GM19043 (cell line): ENCODE results near the gene HDAC7.

Source experiments
- ATAC-seq: cut with Tn5 transposase; IDR thresholded peaks from one replicate; pipeline ENCODE4 v1.9.1; 2021; ENCODE audit warnings: low read depth; ENCODE audit not compliant: unreplicated experiment

Gene HDAC7

DNA sequence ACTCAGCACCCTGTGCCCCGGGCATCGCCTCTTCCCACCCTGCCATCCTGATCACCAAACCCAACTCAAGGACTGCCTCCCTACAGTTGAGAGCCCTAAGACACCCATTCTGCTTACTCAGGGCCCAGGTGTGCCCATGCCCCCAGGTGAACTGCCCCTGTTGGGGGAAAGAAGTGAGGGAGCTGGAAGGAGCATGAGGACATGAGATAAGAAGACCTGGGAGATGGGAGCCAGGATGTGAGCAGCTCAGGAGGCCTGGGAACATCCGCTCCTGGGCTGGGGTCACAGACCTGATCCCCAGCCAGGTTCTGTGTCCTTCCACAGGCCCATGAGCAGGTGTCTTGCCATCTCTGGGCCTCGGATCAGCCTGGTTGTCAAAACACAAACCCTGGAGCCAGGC is 67.6 kb downstream of the HDAC7 start:
- no peak for ATAC-seq

DNA sequence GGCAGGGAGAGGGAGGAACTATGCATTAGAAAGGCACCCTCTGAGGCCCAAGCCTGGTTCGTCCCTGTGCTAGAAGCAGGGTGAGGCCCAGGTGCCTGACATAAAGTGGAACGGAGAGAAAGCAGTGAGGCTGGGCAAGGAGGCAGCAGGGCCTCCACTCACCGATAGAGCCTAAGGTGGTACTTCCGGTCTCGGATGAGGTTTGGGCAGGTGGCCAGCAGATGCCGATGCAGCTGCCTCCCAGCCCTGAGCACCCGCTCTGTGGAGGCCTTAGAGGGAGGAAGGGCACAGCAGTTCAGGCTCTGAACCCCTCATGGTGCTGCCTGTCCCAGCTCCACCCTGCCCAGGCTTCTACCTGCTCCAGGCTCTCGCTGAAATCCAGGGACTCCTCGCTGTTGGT is 68.1 kb downstream of the HDAC7 start:
- ATAC-seq = no peak

DNA sequence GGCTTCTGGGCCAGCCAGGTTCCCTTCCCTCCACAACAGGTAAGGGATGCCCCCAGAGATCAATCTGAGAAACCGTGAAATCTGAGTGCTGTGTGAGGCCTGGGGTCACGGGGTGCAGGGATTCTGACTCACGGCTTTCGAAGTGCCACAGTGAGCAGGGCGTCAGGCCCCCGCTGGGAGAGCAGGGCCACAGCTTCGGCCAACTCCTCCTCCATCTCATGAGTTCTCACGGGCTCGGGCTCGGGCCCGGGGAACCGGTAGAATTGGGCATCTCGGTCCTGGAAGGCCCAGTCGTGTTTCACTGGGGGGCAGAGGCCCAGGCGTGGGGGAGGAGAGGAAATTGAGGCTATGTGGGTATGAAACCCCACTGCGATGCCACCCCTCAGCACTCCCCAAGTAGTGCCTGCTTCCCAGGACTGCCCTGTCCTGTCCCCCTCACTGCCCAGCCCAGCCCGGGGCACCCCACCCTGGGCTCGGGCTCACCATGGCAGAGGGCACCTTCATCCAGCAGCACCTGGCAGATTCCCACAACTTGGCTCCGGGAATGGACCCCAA is 68.7 kb downstream of the HDAC7 start:
- no peak for ATAC-seq

DNA sequence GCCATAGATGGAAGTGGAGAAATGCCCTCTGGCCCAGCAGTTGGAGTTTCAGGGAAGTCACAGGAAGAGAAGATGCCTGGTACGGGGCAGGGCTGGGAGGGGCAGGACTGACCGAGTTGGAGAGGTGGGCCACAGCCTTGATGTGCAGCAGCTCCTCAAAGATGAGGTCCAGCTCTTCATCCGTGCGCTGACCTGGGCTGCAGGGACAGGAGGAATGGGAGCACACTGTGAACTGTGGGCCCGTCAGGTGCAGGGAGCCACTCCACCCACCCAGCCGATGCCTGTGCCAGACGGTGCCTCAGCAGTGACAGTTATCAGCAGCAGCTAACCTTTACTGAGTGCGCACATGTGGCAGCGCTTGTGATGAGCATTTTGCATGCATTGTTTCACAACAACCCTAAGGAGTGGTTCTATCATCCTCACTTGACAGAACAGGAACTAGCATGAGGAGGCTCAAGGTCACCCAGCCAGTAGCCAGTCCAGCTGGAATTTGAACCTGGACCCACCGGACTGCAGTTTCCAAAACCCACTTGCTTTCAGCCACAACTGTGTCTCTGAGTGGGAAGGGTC is 69.4 kb downstream of the HDAC7 start:
- ATAC-seq = no peak

DNA sequence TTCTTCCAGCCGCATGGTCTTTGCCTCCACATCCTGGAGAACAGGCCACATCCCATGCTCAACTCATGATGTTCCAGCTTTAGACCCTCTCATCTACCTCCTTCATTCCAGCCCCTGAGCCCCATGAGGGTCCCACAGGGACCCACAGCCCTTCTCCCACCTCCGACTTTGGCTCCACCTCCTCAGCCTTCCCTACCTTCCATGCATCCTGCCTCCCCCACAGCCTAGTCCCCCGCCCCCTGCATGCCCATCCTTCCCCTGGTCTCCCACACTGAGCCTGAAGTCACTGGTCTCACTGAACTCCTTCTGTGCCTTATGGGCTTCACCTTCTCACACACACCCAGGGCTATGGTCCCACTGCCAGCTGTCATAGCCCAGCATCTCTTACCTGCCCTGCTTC is 70.8 kb downstream of the HDAC7 start:
- ATAC-seq = no peak

DNA sequence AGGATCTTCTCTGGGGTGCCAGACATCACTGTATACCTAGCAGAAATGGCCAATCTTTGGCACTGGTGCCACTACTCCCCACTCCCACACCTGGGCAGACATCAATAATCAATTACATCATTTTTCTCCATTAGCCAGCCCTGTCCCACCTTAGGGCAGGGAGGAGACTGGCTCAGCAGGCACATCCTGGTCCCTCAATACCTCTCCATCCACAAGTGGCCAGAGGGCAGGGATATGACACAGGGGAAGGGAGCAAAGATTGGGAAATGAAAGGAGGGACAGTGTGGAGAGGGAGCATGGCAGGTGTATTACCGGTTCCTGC is 71.2 kb downstream of the HDAC7 start:
- no peak for ATAC-seq

DNA sequence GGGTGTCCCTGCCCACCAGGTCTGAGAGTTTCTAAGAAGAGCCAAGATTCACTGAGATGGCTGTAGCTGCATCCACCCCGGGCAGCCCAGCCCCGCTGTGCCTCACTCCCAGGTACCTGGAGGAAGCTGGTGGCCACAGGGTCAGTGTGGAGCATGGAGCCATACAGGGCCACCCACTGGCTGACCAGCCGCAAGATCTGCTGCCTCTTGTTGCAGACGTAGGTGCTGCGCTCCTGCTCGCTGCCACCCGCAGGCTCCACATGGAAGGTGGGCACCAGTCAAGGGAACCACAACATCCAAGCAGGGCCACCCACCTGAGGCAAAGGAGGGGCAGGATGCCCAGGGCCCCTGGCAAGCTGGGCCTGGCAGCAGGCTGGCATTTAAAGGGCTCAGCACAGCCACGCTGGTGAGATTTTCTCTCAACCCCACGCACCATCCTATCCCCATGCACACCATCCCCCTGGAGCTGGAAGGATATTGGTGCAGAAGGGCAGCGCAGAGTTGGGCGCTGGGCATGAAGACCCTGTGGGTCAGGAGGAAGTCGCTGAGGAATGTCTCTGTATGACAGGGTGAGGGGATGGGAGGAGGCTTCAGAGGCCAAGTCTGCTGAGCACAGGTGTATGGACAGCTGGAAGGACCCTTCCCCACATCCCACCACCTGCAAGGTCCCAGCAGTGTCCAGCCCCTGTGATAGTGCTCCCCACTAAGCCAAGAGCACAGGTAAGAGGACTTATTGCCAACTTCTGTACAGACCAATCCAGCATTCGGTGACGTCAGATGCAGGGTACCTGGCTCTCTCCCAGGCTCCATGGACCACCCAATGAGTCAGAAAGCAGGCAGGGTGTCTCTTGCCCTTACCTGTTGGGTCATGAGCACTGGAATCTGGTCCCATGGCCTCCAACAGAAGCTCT is 71.9 kb downstream of the HDAC7 start:
- ATAC-seq = no peak

DNA sequence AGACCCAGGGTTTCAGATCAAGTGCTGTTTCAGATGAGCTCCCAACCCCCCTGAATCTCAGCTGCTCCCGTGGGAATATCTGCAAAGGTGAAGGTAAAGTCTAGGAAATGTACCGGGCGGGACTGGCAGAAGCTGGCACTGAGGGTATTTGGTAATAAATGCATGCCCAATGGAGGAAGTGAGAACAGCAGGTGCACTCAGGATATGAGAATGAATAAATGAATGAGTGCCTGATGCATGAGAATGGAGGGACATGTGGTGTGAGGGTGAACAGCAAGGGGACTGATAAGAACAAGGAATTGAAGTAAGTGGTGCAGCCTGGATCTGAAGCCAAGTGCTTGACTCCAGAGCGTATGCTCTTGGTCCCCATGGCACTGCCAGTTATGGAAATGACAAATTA is 72.6 kb downstream of the HDAC7 start:
- no peak for ATAC-seq

DNA sequence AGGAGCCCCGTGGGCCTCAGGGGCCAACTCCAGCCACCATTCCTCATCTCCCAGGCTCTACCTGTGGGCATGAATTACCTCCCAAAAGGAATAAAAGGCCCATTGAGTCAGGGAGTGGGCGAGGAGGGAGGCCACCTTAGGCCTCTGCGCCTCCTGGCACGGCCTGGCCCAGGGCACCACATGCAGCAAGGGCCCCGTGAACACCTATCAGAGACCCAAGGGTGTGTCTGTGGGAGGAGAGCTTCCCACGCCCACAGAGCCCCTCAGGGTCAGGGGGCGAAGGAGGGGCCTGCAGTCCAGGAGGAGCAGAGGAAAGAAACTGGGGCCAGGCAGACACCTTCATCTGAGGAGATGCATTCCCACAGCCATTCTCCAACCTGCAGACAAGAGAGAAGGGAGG is 73.2 kb downstream of the HDAC7 start:
- ATAC-seq = no peak

DNA sequence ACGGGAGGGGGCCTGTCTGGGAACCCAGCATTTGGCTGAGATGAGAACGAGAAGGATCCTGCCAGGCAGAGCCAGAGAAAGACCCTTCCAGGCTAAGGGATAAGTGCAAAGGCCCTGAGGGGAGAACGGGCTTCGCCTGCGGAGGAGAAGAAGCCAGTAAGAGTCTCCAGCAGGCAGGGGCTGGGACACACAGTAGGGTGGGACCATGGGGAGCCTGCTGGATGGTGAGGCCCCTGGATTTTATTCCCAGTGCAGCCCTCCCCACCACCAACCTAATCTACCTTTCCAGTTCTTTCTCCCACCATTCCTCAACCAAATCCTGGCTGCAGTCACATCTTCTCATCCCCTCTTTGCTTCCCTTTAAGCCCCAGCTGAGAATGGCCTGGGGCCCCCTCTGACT is 73.6 kb downstream of the HDAC7 start:
- ATAC-seq = no peak

DNA sequence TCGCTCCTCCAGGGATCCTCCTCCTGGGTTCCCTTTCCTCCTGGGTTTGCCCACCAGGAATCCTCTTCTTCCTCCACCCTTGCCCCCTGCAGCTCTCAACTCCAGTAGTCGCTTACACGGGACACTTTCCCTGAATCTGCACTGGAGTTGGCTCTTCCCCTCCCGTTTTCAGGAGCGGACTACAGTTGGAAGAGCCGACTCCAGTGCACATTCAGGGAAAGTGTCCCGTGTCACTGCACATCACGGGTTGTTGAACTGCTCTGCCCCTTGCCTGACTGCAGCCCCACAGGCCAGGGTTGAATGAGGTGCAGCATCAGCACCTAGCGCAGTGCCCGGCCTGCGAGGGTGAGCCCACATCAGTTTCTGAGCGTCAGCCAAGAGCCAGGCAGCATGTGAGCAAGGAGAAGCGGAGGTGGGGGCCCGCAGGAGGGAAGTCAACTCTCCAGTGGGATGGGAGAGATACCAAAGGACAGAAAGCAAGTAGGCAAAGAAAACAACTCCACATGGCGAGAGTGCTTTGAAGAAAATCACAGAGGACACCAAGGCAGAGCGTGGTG is 74.1 kb downstream of the HDAC7 start:
- ATAC-seq = no peak

DNA sequence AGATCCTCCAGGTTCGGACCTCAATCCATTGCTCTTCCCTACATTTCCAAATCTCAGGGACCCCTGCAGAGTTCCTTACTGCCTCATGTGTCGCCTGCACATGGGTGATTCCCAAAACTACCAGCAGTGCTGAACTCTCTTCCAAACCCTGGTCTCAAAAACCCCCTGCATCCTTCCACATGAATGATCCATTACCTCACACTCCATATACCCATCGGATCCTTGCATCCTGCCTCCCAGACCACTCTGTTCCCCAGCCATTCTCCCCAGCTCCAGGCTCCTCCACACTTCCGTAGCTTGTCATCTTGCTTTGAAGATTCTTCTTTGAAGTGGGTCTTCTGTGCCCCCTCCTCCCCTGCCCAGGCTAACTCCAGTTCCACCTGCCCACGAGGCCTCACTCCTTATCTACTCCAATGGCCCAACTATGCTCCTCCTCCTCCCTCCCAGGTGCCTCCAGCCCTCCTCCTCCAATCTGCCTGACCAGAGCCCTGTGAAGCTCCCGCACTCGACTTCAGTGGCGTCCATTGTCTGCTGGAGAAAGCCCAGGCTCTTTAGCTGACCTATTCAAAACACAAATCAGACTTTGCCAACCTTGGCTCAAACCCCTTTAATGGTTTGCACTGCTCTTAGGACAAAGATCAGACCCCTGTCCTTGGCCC is 74.8 kb downstream of the HDAC7 start:
- ATAC-seq = no peak

DNA sequence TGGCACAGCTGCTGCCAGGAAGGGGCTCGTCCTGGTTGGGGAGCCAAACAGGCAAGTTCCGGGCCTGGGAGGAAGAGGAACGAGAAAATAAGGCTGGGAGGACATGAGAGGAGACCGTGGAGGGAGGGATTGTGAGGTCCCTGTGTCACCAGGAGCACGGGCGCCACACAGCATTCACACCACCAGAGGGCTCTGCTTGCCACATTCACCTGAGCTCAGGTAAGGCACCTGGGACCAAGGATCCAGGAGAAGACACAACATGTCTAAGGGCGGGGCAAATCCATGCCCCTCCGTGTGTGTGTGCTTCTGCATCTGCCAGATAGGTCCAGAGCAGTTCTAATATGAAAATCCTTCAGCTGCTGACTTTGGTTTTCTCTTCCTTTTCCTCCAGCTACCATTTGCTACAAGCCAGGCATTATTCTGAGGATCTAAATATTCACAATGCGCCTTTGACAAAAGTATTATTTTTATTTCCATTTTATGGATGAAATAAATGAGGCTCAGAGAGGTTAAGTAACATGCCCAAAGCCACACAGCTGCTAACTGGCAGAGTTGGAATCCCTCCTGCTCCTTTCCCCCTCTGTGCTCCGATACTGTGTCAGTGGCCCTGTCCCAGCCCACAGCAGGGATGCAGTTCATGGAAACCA is 75.6 kb downstream of the HDAC7 start:
- no peak for ATAC-seq

DNA sequence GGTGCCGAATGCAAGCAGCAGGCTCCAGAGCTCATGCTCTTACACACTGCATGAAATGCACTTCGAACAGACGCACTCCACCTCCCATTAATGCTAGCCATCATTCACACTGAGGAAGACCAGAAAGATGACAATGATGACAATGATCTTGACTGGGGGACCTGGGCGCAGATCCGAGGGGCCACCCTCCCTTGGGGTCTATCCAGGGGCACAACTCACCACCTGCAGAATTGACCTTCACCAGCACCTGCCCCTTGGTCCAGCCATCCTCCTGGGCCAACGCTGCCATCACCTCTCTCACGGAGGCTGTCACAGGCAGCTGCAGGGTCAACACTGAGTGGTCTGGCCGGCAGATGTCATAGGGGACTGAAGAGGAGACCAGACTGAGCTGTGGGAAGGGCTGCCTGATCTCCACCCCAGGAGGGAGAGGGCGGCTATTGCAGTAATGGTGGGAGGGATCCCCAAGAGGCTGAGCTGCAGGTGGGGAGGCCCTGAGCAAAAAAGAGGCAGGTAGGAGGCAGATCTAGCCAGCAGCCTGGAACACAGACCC is 76.3 kb downstream of the HDAC7 start:
- ATAC-seq = no peak

DNA sequence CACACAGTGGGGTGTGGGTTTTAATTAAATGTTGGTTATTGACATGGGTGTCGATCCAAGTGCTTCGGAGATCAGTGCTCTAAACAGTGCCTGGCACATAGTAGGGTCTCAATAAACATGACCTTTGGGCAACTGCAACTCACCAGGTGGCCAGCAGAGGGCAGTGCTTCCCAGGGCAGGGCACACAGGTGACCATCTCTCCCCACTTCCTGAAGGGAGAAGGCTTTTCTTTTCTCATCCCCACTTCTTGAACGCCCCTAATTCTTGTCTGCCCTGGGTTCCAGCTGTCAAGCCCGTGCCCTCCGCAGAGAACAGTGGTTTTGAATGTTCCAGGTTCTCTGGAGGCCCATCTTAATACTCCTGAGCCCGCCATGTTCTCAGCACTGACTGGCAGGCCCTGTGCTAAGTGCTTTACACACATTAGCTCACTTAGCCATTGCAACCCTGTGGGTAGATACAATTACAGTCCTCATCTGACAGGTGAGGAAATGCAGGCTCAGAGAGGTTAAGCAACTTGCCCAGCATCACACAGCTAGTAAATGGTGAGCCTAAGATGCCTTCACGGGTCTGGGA is 77.4 kb downstream of the HDAC7 start:
- ATAC-seq = no peak

DNA sequence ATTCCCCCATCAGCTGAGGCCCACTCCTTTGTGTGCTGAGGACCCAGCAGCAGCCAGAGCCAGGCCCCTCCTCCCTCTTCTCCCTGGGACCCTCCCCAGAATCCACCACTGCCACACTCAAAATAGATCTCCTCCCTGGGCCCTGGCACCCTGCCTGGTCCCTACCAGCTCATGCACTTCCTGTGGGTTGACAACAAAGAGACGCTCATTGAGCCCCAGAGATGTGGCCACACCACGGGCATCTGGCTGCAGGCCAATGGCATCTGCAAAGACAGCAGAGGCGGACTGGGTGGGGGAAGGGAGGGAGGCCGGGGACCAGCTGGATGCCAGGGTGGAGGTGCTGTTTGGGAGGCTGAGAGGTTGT is 78.4 kb downstream of the HDAC7 start:
- ATAC-seq = no peak

DNA sequence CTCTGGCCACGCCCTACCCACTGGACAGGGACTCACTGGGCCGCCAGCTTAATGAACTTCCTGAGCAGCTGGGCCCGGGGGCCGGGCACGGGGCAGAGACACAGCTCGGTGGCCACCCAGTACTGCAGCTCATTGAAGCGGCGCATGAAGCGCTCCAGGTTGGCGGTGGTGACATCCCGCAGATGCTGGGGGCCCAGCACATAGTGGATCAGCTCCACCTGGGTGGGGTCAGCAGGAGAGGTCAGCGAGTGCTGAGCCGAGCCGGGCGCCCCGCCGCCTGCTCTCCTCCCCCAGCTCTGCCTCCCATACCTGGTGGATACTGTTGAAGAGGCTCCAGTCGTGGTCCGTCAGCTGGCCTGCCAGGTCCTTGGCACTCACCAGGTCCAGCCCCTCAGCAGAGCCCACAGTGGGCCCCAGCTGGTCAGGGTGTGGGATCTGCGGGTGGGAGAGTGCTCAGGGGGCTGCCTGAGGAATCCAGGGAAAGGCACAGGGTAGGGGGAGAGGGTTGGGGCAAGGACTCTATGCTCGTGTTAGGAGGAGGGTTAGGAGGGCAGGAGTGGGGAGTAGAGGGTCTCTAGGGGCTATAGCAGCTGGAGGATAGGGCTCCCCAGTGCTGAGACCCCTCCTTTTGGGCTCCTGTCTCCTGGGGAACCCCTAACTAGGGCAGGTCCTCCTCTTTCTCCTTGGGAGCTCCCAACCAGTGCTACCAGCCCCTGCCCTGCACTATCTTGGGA is 78.9 kb downstream of the HDAC7 start:
- peak; percentile 51 for ATAC-seq

DNA sequence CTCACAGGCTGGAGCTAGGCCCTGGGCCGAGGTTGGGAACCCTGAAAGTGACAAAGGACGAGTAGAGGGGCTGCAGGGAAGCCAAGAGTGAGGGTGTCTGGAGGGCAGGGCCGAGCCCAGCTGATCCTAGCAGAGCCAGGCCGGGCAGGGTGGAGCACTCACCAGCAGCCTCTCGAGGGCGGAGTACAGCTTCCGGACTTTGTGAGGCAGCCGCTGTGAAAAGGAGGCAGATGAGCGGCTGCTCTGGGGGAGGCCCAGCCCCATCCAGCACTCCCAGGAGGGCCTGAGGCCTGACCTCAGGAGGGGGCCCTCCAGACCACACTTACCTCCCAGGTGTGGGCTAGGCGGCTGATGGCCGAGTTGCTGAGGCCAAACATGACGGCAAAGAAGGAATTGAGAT is 79.7 kb downstream of the HDAC7 start:
- ATAC-seq = peak; percentile 64

DNA sequence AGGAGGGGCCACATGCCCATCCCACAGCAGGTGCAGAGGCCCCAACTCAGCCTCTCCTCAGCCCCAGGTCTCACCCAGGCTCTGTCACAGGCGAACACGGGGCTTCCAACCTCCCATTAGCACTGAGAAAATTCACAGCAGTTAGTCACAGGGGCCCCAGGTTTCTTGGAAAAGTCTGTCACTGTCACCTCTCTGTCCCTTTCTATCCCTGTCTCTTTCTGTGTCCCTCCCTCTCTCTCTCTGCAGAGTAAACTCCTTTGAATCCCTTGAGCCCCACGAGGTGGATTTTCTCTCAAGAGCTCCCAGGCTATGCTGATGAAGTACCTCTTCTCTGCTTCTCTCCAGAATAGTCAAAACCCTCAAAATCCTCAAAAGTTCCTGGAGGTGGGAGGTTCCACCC is 80.4 kb downstream of the HDAC7 start:
- ATAC-seq = no peak
